ENCODE measurements around the gene FBXL17. TPM values are rescaled to one million over a fixed set of nuclear protein-coding genes. Genes with fewer than 3 reads are reported as not detected.

FBXL17 gene
- total RNA-seq, 1 donor from 2014 or later: 17.6 TPM

DNA sequence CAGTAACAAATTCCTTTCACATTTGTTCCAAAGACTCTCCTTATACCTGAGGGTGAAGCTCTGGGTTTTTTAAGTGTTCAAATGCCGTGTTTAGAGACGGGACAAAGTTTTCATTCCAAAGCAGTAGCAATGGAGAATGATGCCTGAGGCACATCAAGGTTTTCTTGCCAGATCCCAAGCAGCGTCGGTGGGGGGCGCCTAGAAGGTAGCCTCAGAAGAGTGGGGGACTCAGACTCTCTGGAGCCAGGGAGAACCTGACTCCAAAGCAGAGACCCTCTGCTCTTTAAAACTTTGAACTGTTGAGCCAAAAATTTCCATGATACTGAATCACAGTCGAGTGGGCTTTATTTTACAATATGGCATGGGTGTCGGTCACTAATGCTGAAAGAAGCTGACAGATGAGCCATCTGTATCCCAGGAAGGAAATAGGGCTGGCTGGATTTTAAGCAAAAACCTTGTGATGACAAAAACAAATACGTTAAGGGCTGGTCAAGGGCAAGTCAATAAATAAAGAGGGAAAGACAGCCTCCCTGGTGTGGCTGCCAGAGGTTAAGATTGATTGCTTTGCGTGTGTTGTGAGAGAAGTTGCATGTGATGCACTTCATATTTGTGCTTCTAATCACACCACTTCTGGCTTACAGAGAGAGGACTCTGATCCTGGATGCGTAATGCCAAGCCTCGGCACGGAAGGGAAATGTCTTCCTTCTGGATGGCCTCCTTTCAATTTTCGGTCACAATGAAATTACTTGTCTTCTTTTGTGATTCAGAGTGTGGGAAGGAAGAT lies 550.1 kb downstream of the FBXL17 start:
- Mint-ChIP-seq H3K9me3 (ENCODE audit: unreplicated experiment) (no peaks in the 10 kb centered on the region), H3K4me1 (ENCODE audit: unreplicated experiment) (no peaks in the 10 kb centered on the region), H3K27me3 (ENCODE audit: unreplicated experiment) (no peaks in the 10 kb centered on the region), H3K27ac (ENCODE audit: unreplicated experiment) (no peak overlapping the region), H3K4me3 (ENCODE audit: unreplicated experiment) (no peak overlapping the region), H3K36me3 (ENCODE audit: unreplicated experiment) (no peaks in the 10 kb centered on the region)
- no peak for DNase-seq (ENCODE audit: extremely low spot score, unreplicated experiment)
- TF ChIP-seq CTCF (IDR thresholded peaks at IDR 0.05): no peak

GRCh38 chr5:107830750-107831149 lies 551.1 kb downstream of the FBXL17 start:
- no peaks in the 10 kb centered on the region for H3K36me3 Mint-ChIP-seq (ENCODE audit: unreplicated experiment)
- TF ChIP-seq CTCF (IDR thresholded peaks at IDR 0.05): no peak
- no peak overlapping the region for H3K27ac Mint-ChIP-seq (ENCODE audit: unreplicated experiment)
- H3K4me1 Mint-ChIP-seq (ENCODE audit: unreplicated experiment): no peaks in the 10 kb centered on the region
- H3K27me3 Mint-ChIP-seq (ENCODE audit: unreplicated experiment): no peaks in the 10 kb centered on the region
- H3K9me3 Mint-ChIP-seq (ENCODE audit: unreplicated experiment): no peaks in the 10 kb centered on the region
- no peak for DNase-seq (ENCODE audit: extremely low spot score, unreplicated experiment)
- H3K4me3 Mint-ChIP-seq (ENCODE audit: unreplicated experiment): no peak overlapping the region

DNA sequence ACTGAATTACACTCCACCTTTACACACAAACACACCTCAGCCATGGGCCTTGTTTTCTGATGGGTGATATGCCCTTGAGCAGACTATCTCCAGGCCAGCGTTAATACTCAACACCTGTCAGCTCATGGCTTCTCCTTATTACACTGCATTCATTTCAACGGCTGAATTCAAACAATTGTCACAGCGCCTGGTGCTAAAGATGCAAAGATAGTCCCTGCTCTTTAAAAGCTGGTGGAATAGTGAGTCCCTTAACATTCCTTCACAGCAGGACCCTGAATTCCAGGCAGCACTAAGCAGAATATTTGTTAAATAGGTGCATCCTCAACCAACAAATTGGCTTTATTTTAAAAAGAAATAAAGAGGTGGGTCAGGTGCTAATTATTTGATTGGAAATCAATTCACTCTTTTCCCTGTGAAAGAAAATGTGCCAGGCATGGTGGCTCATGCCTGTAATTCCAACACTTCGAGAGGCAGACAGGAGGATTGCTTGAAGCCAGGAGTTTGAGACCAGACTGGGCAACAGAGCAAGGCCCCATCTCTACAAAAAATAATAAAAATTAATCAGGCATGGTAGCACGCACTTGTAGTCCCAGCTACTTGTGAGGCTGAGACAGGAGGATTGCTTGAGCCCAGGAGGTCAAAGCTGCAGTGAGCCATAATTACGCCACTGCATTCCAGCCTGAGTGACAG lies 555.4 kb downstream of the FBXL17 start:
- Mint-ChIP-seq H3K36me3 (ENCODE audit: unreplicated experiment) (no peaks in the 10 kb centered on the region), H3K9me3 (ENCODE audit: unreplicated experiment) (peaks cover 4% of the 10 kb centered on the region), H3K4me3 (ENCODE audit: unreplicated experiment) (no peak overlapping the region), H3K4me1 (ENCODE audit: unreplicated experiment) (no peaks in the 10 kb centered on the region), H3K27ac (ENCODE audit: unreplicated experiment) (no peak overlapping the region), H3K27me3 (ENCODE audit: unreplicated experiment) (no peaks in the 10 kb centered on the region)
- no peak for DNase-seq (ENCODE audit: extremely low spot score, unreplicated experiment)
- no peak for TF ChIP-seq CTCF (IDR thresholded peaks at IDR 0.05)

- H3K27ac Mint-ChIP-seq (ENCODE audit: unreplicated experiment): no peak overlapping the region
- H3K36me3 Mint-ChIP-seq (ENCODE audit: unreplicated experiment): no peaks in the 10 kb centered on the region
These were observed 557.1 kb downstream of the FBXL17 start for GRCh38 chr5:107824821-107825220.

More at GRCh38 chr5:107824821-107825220, 557.1 kb downstream of the FBXL17 start:
- H3K9me3 Mint-ChIP-seq (ENCODE audit: unreplicated experiment): peaks cover 4% of the 10 kb centered on the region
- TF ChIP-seq CTCF (IDR thresholded peaks at IDR 0.05): no peak
- no peak overlapping the region for H3K4me3 Mint-ChIP-seq (ENCODE audit: unreplicated experiment)
- H3K27me3 Mint-ChIP-seq (ENCODE audit: unreplicated experiment): no peaks in the 10 kb centered on the region
- no peaks in the 10 kb centered on the region for H3K4me1 Mint-ChIP-seq (ENCODE audit: unreplicated experiment)
- DNase-seq (ENCODE audit: extremely low spot score, unreplicated experiment): no peak

All from osteocyte (in vitro differentiated cells).